ENCODE measurements around the gene RPTOR.

The RPTOR gene

DNA sequence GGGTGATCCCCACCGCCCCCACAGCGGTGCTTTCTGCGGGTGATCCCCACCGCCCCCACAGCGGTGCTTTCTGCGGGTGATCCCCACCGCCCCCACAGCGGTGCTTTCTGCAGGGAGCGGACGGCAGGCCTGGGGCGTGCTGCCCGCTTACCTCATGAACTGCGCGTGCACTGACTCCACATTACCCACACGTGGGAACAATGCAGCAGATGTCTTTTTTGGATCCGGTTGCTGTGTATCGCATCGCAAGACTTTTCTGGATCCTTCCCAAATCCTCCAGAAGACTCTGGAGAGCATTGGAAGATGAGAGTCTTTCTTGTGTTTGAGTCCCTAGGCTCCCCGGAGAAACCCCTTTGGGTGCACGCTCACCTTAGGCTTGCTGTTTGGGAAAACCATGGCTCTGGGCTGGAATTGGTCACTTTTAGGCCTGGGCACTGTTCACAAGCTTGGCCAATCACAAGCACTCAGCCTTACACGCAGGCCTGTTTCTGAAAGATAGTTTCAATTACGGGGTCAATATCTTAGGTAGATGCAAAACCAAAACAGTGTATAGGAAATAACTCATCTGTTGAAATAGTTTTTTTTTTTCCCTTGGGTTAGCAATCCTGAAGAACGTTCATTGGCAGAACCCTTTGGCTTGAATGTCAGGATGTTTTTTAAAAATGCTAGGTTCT, 201.8 kb downstream of the RPTOR start (continued):
- TF ChIP-seq ZNF621 (tag by site-specific recombination; IDR thresholded peaks at IDR 0.05), result no peak
- TF ChIP-seq ZNF600 (tag by site-specific recombination; IDR thresholded peaks at IDR 0.05), result no peak
- no peak for TF ChIP-seq ZFP3 (tag by site-specific recombination; IDR thresholded peaks at IDR 0.05; ENCODE audit: low read depth)
- TF ChIP-seq ZNF16 (tag by site-specific recombination; IDR thresholded peaks at IDR 0.05; ENCODE audit: low read depth), result no peak
- no peak for TF ChIP-seq ZNF354C (tag by site-specific recombination; IDR thresholded peaks at IDR 0.05; ENCODE audit: borderline replicate concordance, low read depth)
- TF ChIP-seq ZNF324 (tag by site-specific recombination; IDR thresholded peaks at IDR 0.05), result no peak
- TF ChIP-seq, protein P1, sequence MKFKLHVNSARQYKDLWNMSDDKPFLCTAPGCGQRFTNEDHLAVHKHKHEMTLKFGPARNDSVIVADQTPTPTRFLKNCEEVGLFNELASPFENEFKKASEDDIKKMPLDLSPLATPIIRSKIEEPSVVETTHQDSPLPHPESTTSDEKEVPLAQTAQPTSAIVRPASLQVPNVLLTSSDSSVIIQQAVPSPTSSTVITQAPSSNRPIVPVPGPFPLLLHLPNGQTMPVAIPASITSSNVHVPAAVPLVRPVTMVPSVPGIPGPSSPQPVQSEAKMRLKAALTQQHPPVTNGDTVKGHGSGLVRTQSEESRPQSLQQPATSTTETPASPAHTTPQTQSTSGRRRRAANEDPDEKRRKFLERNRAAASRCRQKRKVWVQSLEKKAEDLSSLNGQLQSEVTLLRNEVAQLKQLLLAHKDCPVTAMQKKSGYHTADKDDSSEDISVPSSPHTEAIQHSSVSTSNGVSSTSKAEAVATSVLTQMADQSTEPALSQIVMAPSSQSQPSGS (tag by site-specific recombination; IDR thresholded peaks at IDR 0.05; ENCODE audit: low read depth), result no peak

GRCh38 chr17:80747469-80747868, 202.8 kb downstream of the RPTOR start:
- no peak for TF ChIP-seq SP2 (tag by site-specific recombination; IDR thresholded peaks at IDR 0.05)
- TF ChIP-seq, protein P2, sequence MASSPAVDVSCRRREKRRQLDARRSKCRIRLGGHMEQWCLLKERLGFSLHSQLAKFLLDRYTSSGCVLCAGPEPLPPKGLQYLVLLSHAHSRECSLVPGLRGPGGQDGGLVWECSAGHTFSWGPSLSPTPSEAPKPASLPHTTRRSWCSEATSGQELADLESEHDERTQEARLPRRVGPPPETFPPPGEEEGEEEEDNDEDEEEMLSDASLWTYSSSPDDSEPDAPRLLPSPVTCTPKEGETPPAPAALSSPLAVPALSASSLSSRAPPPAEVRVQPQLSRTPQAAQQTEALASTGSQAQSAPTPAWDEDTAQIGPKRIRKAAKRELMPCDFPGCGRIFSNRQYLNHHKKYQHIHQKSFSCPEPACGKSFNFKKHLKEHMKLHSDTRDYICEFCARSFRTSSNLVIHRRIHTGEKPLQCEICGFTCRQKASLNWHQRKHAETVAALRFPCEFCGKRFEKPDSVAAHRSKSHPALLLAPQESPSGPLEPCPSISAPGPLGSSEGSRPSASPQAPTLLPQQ (tag by site-specific recombination; IDR thresholded peaks at IDR 0.05), result no peak
- TF ChIP-seq ZNF239 (tag by site-specific recombination; IDR thresholded peaks at IDR 0.05), result no peak
- TF ChIP-seq MEIS1 (CRISPR knock-in tag; IDR thresholded peaks at IDR 0.05; ENCODE audit: borderline replicate concordance), result no peak
- no peaks in the 10 kb centered on the region for H3K4me1 ChIP-seq (ENCODE audit: control insufficient read depth, insufficient read depth, low read length)
- CTCF ChIA-PET, result interaction anchor here (1.1 kb wide), 1 partner anchor 9 kb away, joined by 4 read pairs; no protein-coding TSS in a partner anchor
- H3K27ac ChIP-seq (ENCODE audit: extremely low read depth, low read depth, low read length), result no peak overlapping the region
- no peak overlapping the region for H3K4me3 ChIP-seq (ENCODE audit: low read depth, low read length)
- H3K36me3 ChIP-seq (ENCODE audit: control insufficient read depth in 2 of 2, insufficient read depth in 1 of 2, low read length in 2 of 2), result peaks cover 0 to 5% of the 10 kb centered on the region in 2 experiments; a peak in 2 of 3 replicates
- H3K9me3 ChIP-seq (ENCODE audit: control insufficient read depth, insufficient read depth, low read depth, low read length), result no peaks in the 10 kb centered on the region
- POLR2A ChIA-PET, result no interaction called here

DNA sequence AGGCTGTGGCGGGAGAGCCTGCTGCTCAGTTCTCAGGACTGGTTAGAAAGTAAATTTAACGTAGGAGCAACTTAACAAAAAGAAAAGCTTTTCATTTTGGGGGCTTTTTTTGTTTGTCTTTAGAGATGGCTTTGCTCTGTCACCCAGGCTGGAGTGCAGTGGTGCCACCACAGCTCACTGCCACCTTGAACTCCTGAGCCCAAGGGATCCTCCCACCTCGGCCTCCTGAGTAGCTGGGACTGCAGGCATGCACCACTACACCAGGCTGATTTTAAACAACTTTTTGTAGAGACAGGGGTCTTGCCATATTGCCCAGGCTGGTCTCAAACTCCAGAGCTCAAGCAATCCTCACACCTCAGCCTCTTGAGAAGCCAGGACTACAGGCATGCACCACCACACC, 205.0 kb downstream of the RPTOR start:
- POLR2A ChIA-PET, result no interaction called here

More for the DNA sequence above, 205.0 kb downstream of the RPTOR start:
- no peaks in the 10 kb centered on the region for H3K4me1 ChIP-seq (ENCODE audit: control insufficient read depth, insufficient read depth, low read length)
- CTCF ChIA-PET, result no interaction called here
- H3K36me3 ChIP-seq (ENCODE audit: control insufficient read depth in 2 of 2, insufficient read depth in 1 of 2, low read length in 2 of 2), result peaks cover 0 to 10% of the 10 kb centered on the region in 2 experiments; a peak in 2 of 3 replicates
- H3K27ac ChIP-seq (ENCODE audit: extremely low read depth, low read depth, low read length), result no peak overlapping the region
- no peaks in the 10 kb centered on the region for H3K9me3 ChIP-seq (ENCODE audit: control insufficient read depth, insufficient read depth, low read depth, low read length)
- no peak overlapping the region for H3K4me3 ChIP-seq (ENCODE audit: low read depth, low read length)
- TF ChIP-seq ZNF529 (tag by site-specific recombination; IDR thresholded peaks at IDR 0.05; ENCODE audit: insufficient replicate concordance) (no peak), ZNF426 (tag by site-specific recombination; IDR thresholded peaks at IDR 0.05) (no peak), REPIN1 (tag by site-specific recombination; IDR thresholded peaks at IDR 0.05; ENCODE audit: low read depth) (no peak), ZNF423 (tag by site-specific recombination; IDR thresholded peaks at IDR 0.05) (no peak), ZNF654 (tag by site-specific recombination; IDR thresholded peaks at IDR 0.05; ENCODE audit: low read depth) (no peak), KLF17 (tag by site-specific recombination; IDR thresholded peaks at IDR 0.05) (no peak), ZNF707 (tag by site-specific recombination; IDR thresholded peaks at IDR 0.05) (no peak), ZNF664 (tag by site-specific recombination; IDR thresholded peaks at IDR 0.05) (no peak), SETDB1 (IDR thresholded peaks at IDR 0.05; ENCODE audit: insufficient read length, low read length) (no peak), TCF7L2 (IDR thresholded peaks at IDR 0.05; ENCODE audit: borderline replicate concordance, low read depth, low read length) (no peak), ZNF23 (tag by site-specific recombination; IDR thresholded peaks at IDR 0.05; ENCODE audit: borderline replicate concordance) (no peak), ZNF19 (tag by site-specific recombination; IDR thresholded peaks at IDR 0.05; ENCODE audit: low read depth) (no peak), ZNF596 (tag by site-specific recombination; IDR thresholded peaks at IDR 0.05) (no peak), ZFHX2 (tag by site-specific recombination; conservative IDR thresholded peaks at IDR 0.05) (no peak), ZNF132 (tag by site-specific recombination; IDR thresholded peaks at IDR 0.05; ENCODE audit: borderline replicate concordance) (no peak)
- TF ChIP-seq, protein P3, sequence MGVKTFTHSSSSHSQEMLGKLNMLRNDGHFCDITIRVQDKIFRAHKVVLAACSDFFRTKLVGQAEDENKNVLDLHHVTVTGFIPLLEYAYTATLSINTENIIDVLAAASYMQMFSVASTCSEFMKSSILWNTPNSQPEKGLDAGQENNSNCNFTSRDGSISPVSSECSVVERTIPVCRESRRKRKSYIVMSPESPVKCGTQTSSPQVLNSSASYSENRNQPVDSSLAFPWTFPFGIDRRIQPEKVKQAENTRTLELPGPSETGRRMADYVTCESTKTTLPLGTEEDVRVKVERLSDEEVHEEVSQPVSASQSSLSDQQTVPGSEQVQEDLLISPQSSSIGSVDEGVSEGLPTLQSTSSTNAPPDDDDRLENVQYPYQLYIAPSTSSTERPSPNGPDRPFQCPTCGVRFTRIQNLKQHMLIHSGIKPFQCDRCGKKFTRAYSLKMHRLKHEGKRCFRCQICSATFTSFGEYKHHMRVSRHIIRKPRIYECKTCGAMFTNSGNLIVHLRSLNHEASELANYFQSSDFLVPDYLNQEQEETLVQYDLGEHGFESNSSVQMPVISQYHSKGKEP (tag by site-specific recombination; IDR thresholded peaks at IDR 0.05), result no peak
